ENCODE measurements around the gene POLE3. TPM values are rescaled to one million over a fixed set of nuclear protein-coding genes. Genes with fewer than 3 reads are reported as not detected.

POLE3 gene, protein sequence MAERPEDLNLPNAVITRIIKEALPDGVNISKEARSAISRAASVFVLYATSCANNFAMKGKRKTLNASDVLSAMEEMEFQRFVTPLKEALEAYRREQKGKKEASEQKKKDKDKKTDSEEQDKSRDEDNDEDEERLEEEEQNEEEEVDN
- total RNA-seq, result 31.3 TPM

DNA sequence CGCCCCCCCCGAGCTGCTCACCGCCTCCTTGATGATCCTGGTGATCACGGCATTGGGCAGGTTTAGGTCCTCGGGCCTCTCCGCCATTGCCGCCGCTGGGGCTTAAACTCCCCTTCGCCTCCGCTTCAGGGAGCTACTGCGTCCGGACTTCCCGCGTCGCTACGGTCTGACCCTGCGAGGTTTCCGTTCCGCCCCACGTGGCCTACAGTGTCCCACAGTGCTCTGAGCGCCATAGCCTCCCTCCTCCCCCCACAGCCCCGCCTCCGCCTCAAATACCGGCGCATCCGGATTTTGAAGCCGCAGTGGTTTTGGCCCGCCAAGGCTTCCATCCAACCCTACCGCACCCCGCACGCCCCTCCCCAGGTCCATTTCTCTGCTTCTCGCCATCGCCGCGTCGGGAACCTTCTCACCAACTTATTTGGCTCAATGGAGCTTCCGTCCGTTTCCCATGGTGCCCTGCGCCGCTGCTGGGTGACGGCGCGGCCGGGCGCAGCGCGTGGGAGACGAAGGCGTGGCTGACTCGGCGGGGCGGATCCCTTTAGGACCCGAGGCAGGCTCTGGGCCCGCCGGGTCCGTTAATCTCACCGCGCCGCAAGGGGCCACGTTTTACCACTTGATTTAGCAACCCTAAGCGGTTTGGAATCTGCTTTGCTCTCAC is at the start of gene POLE3, which contains the start of gene C9orf43:
Gene POLE3 (minus strand): TSS at position 469 of the 658 bp plus-strand sequence. CDS start 382 bp downstream, at position 87.
Gene C9orf43 (plus strand): TSS at position 541 of the 658 bp plus-strand sequence. CDS start 2,747 bp downstream, outside the sequence.

DNA sequence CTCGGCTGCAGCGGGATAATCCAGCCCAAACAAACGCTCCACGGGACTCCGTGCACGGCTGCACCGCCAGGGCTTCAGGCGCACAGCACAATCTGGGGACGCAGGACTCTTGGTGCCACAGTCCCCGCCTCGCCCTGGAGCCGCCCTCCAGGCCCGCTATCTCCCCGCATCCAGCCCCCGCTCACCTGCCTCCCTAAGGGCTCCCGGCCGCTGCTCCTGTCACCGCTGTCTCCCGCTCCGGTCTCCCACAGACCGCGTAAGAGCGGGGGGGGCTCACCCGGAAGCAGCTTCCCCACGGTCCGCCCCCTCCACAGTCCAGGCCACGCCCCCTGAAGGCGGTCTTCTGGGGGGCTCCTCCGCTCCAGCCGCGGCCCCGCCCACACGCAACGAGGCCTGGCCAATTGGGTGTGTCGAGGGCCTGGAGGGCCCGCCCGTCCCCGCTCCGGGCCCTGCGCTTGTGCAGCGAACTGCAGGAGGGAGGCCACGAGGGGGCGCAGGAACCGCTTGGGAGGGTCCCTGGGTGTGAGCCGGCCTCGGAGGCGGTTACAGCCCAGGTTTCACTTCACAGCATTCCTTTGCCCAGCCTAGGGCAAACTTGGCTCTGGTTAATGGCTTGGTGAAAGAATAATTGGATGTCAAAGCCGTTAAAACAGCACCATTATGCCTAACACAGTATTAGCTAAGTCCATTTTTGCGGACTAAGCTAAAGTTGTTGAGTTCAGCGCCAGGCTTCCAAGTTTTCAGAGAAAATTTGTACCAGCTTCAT is 9.3 kb downstream of the POLE3 start, which contains the start of gene ALAD:
Gene ALAD (minus strand): TSS at position 258 of the 766 bp plus-strand sequence. CDS start 7,725 bp downstream, outside the sequence.

DNA sequence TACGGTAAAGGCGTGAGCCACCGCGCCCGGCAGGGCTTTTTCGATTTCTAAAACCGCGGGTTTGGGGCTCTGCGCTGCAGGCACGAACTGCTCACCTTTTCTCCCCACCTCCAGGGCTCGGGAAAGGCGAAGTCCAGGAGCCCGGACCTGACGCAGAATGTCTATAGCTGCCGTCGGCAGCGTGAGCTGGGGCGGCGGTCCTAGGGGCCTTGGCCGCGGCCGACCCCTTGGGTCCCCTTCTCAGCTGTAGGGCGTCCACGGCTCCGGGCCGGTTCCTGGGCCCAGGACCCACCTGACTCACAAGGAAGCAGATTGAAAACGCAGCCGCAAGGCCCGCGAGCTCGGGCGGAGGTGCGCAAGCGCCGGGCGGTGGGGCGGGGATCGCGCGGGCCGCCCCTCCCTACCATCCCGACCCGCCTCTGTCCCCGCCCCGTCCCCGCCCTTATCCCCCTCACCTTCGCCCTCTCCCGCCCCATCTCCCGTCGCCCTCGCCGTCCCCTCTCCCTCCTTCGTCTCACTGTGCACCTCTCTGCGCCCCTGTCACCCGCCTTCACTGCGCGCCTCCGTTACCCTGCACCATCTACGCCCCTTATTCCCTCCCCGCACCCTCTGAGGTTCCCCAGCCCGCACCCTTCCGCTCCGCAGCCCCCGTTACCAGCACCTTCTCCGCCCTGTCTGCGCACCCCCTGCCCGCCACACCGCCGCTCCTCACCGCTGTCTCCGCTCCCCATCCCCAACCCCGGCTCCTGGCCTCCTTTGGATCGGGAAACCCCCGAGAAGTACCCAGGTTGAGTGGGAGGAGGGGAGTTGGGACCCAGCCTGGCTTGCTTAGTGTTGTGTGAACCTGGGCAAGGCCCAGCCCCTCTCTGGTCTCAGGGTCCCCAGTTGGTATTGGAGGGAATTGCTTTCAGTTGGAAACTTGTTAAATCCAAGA is 33.6 kb downstream of the POLE3 start, which contains the start of gene HDHD3:
Gene HDHD3 (minus strand): TSS at position 353 of the 934 bp plus-strand sequence. CDS start 2,632 bp downstream, outside the sequence.

Other genes with a start within 250 kb of the POLE3 start
- gene FKBP15, start 189.4 kb downstream of the POLE3 start, total RNA-seq, result 31.9 TPM
- 10.6 TPM for gene SLC31A1, start 189.1 kb downstream of the POLE3 start, total RNA-seq
- 11.3 TPM for gene CDC26, start 135.1 kb downstream of the POLE3 start, total RNA-seq
- gene PRPF4, start 135.0 kb downstream of the POLE3 start, total RNA-seq, result 26.0 TPM
- not detected for gene RNF183, start 107.3 kb downstream of the POLE3 start, total RNA-seq
- 2.8 TPM for gene WDR31, start 70.4 kb downstream of the POLE3 start, total RNA-seq
- not detected for gene BSPRY, start 61.1 kb downstream of the POLE3 start, total RNA-seq
- gene HDHD3, start 33.7 kb downstream of the POLE3 start, total RNA-seq, result 10.0 TPM
- gene ALAD, start 9.4 kb downstream of the POLE3 start, total RNA-seq, result 23.8 TPM
- 0.94 TPM for gene C9orf43, start 72 bp upstream of the POLE3 start, total RNA-seq
- 15.3 TPM for gene RGS3, start 53.1 kb upstream of the POLE3 start, total RNA-seq

All from parietal lobe (tissue), 1 donor.